ENCODE data around the gene GNAQ.

The GNAQ gene

GRCh38 chr9:78013934-78014333 lies 17.7 kb downstream of the GNAQ start:
- no peak overlapping the region for H3K27ac ChIP-seq
- TF ChIP-seq ZFX (IDR thresholded peaks at IDR 0.05; ENCODE audit: borderline replicate concordance) (no peak), CTCF (IDR thresholded peaks at IDR 0.05) (no peak)

GRCh38 chr9:78011049-78011448 lies 20.6 kb downstream of the GNAQ start:
- no peak for TF ChIP-seq CTCF (IDR thresholded peaks at IDR 0.05)
- TF ChIP-seq ZFX (IDR thresholded peaks at IDR 0.05; ENCODE audit: borderline replicate concordance), result no peak
- H3K27ac ChIP-seq, result no peak overlapping the region

DNA sequence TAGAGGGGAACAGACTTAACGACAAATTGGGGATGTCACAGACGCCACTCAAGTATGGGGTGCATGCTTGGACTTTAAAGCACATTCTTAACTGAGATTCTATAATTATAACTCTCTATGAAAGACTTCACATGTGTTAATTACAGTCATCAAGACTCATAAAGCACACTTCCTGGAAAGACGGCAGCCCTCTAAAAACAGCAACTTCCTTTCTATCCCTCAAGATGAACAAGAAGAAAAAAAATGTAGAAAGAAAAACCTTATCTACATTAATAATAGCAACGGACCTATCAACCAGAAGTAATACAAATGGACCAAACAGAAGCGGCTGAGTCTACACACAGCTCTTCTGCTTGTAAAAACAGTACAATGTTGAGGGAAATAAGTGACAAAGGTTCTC lies 21.2 kb downstream of the GNAQ start:
- no peak for TF ChIP-seq CTCF (IDR thresholded peaks at IDR 0.05)
- TF ChIP-seq ZFX (IDR thresholded peaks at IDR 0.05; ENCODE audit: borderline replicate concordance), result no peak
- H3K27ac ChIP-seq, result no peak overlapping the region

DNA sequence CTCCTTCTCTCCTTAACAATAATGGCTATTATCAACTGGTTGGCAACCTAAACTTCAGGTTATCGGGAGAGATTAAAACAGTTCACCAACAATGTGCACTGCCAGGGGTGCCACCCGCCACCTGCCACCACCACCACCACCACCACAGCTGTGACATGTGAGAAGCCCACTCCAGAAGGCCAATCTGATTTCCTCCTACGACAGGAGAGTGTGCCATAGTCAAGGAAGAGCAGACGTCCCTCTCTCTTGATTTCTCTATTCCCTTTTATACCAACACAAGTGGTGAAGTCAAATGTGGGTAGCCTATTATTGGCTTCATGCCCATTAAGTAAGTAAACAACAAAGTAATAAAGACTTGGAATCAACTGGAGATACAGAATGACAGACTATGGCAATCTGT lies 22.4 kb downstream of the GNAQ start:
- TF ChIP-seq ZFX (IDR thresholded peaks at IDR 0.05; ENCODE audit: borderline replicate concordance) (no peak), CTCF (IDR thresholded peaks at IDR 0.05) (no peak)
- no peak overlapping the region for H3K27ac ChIP-seq

GRCh38 chr9:78006734-78007133 lies 24.9 kb downstream of the GNAQ start:
- H3K27ac ChIP-seq, result no peak overlapping the region
- TF ChIP-seq CTCF (IDR thresholded peaks at IDR 0.05) (no peak), ZFX (IDR thresholded peaks at IDR 0.05; ENCODE audit: borderline replicate concordance) (no peak)

DNA sequence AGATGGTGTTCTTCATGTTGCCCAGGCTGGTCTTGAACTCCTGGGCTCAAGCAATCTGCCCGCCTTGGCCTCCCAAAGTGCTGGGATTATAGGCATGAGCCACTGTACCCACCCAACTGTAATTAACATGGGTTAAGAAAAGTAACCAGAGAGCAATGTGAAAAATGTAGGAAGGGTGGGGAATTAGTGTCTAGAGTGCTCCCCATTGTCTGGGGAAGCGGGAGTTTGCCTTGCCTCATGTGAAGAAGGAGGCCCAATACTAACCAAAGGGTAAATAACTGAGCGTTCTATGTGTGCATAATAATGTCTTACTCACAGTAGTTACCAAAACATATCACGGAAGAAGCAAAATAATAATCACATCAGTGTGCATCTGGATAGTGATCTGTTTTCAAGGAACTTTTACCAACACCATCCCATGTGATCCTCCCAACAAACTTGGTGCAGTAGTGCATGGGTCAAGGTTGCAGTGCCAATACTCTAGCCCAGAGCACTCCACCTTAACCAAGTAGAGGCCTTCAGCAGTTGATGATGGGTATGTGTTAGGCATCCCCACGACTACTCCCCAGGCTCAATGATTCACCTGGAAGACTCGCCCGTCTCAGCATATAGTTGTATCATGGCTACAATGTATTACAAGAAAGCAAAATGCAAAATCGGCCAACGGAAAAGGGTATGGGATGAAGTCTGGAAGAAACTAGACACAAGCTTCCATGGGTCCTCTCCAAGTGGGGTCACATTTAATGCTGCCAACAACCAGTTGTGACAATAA lies 26.2 kb downstream of the GNAQ start:
- H3K27ac ChIP-seq, result no peak overlapping the region
- TF ChIP-seq ZFX (IDR thresholded peaks at IDR 0.05; ENCODE audit: borderline replicate concordance) (no peak), CTCF (IDR thresholded peaks at IDR 0.05) (no peak)

DNA sequence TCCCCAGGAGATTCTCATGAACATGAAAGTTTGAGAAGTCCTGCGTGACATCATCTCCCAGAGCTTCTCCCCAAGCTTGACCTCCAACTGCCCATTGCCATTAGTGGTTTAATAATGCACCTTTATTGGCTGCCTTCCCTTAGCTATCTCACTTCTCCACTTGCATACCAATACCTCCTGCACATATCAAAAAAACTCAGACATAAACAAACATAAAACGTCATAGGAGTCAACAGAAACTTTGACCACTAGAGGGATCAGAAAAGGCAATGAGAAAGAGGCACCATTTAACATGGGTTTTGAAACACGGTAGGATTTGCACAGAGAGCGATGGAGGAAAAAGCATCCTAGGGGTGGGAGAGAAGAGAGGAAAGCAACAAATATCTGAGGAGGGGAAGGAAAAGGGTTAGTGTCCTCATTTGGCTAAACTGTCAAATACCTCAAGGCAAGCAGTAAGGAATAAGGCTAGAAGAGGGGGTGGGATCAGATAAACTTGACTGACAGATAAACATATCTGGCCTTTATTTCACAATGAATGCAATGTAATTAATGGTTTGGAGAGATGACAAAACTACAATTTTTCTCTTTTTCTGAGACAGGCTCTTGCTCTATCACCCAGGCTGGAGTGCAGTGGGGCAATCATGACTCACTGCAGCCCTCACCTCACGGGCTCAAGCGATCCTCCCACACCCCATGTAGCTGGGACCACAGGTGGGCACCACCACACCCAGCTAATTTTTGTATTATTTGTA lies 27.0 kb downstream of the GNAQ start:
- TF ChIP-seq CTCF (IDR thresholded peaks at IDR 0.05) (peak; percentile 70), ZFX (IDR thresholded peaks at IDR 0.05; ENCODE audit: borderline replicate concordance) (no peak)
- no peak overlapping the region for H3K27ac ChIP-seq

Measured in 22Rv1 (cell line).